GM08714 (cell line): ENCODE results near the gene DLGAP1.

Experiments used
- H3K4me3 ChIP-seq: fragments of 200-500 bp; sonication (Bioruptor generic); 2 replicates; pipeline ENCODE4 v1.5.1; 2014; ENCODE audit warnings: mild to moderate bottlenecking, low read length, inconsistent platforms
- ZNF274 ChIP-seq: IDR thresholded peaks from 2 replicates; pipeline ENCODE4 v1.6.1; 2012; ENCODE audit warnings: mild to moderate bottlenecking, low read depth, low read length

Gene DLGAP1

GRCh38 chr18:3851159-3851558, 603.9 kb downstream of the DLGAP1 start:
- TF ChIP-seq ZNF274: no peak
- H3K4me3 ChIP-seq: no peak overlapping the region

GRCh38 chr18:3848316-3848715, 606.8 kb downstream of the DLGAP1 start:
- H3K4me3 ChIP-seq: no peak overlapping the region
- no peak for TF ChIP-seq ZNF274

DNA sequence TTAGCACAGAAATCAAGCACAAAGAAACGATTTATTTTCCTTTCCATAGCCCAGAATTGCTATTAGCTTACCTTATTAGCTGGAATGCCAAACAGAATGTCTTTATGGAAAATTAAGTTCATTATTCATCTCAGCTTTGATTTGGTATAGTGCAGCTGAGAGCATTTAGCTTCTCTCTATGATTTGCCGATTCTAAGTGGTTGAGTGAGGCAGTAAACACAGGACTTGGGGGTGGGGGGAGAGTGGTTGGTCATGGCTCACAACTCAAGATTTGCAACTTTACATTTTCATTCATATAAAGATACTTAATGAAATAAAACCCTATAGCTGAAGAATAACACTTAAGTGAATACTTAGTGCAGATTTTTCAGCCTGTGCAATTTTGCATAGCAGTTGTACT, 609.9 kb downstream of the DLGAP1 start:
- no peak overlapping the region for H3K4me3 ChIP-seq
- no peak for TF ChIP-seq ZNF274

DNA sequence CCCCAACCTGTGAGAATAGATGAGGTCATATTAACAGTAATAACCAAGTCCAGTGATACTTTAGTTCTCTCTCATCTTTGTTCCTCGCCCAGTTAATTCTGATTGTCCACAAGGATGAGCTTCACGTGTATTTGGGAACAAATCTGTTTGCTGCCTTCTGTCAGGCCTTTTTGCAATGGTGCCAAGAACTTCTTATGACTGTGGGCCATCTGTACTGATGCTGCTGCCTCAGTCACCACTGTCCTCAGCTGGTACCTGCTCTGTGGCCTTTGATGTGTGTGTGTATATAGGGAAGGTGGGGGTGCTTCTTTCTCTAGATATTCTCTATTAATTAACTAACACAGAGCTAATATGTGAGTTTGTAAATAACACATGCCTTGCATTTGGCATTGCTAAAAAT, 612.3 kb downstream of the DLGAP1 start:
- H3K4me3 ChIP-seq: no peak overlapping the region
- no peak for TF ChIP-seq ZNF274

GRCh38 chr18:3840766-3841165, 614.3 kb downstream of the DLGAP1 start:
- no peak overlapping the region for H3K4me3 ChIP-seq
- TF ChIP-seq ZNF274: no peak

GRCh38 chr18:3839581-3839981, 615.5 kb downstream of the DLGAP1 start:
- no peak overlapping the region for H3K4me3 ChIP-seq
- no peak for TF ChIP-seq ZNF274

DNA sequence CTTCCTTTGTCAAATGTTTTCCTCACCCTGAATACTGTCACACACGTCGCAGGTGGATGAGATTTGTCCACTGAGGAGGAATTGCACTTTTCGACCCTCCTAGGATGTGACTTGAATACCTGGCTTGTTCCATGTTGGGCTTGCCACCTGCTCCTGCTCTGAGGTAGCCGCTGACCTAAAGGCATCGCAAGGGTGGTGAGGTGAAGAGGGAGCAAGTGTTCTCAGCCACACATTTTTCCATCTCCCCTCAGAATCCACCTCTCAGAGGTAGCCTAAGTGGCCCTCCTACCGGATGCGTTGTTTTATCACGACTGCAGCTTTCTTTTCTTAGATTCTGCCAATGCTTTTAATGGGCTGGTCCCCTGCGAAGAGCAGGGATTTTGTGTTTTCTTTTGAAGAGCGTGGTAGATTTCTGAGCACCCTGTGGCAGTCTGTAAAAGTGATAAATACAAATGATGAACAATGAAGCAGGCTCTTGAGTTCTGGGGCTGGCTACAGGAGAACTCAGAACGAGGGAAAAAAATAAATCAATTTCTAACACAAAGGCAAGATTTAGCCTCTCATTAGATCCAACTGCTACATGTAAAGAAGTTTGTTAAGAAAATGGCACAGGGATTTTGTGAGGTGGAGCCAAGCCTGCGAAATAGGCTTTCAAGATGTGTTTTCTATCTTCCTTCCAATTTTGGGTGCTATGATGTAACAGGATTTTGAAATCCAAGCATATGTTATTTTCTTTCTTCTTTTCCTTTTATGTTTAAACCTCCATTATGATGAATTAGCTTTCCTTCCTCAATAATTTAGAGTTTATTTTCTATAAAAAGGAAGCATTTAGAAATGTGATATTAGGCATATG, 618.4 kb downstream of the DLGAP1 start:
- TF ChIP-seq ZNF274: no peak
- no peak overlapping the region for H3K4me3 ChIP-seq

DNA sequence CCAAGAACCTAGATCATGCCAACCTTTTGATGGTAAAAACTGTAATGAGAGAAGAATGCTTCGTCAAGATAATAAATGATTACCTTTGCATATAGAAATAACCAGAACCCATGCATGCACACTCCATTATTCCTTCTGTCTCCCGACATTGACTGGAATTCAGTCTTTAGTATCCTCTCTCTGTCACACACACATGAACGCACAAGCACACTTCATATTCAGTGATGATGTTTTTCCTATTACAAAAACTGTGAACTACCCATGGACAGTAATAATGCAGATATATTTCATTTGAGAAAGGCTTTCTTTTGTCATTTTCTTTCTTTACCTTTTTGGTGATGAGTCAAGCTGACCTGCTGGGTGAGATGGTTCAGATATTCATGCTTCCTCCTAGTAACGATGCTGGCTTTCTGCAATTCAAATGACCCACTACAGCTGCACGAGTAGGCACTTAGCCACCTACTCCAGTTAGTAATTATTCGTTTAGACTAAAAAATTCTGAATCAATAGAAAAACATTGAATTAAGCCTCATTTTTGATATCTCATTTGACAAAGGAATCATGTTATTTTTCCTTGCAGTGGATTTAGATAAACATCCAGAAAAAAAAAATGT, 623.0 kb downstream of the DLGAP1 start:
- TF ChIP-seq ZNF274: no peak
- no peak overlapping the region for H3K4me3 ChIP-seq

GRCh38 chr18:3830604-3831003, 624.5 kb downstream of the DLGAP1 start:
- H3K4me3 ChIP-seq: no peak overlapping the region
- no peak for TF ChIP-seq ZNF274

DNA sequence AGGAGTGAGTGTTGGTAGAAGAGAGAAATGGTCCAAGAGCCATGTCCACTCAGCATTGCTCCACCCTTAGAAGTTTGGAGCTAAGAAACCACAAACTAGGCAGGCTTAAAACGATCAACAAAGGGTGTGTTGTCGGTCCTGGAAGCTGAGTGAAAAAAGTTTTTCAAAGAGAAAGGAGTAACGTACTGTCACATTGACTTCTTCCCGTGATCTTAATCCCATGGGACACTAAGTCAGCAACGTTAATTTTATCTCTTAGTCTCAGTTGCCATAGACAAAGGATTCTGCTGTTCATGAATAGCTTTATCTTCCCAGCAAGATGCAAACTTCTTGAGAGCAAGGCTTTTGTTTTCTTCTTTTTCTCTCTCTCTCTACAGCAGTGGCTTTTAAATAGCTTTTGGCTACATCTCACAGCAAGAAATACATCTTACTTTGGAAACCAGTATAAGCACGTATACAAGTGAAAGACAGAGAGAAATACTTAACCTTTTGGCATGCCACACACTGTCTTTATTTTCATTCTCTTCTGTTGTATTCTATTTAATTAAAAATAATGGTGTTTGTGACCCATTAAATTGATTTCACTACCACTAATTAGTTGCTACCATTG, 627.8 kb downstream of the DLGAP1 start:
- H3K4me3 ChIP-seq: no peak overlapping the region
- no peak for TF ChIP-seq ZNF274

GRCh38 chr18:3826021-3826420, 629.1 kb downstream of the DLGAP1 start:
- TF ChIP-seq ZNF274: no peak
- H3K4me3 ChIP-seq: no peak overlapping the region

DNA sequence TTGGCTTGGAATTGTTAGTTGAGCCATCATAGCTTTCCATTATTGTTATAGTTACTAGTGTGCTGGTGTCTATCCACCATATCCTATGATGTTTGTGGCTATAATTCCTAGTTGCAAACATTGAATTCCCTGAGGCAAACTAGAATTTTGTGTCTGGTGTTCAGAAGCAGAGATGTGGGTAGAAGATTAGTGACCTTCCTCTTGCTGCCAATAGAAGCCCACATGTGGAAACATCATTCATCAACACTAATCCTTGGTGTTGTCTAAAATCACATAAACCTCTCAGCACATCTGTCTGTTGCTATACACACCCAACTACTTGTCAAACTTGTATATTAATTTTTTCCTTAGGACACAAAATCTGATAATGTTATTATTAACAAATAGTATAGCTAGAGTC, 631.0 kb downstream of the DLGAP1 start:
- no peak for TF ChIP-seq ZNF274
- H3K4me3 ChIP-seq: no peak overlapping the region

DNA sequence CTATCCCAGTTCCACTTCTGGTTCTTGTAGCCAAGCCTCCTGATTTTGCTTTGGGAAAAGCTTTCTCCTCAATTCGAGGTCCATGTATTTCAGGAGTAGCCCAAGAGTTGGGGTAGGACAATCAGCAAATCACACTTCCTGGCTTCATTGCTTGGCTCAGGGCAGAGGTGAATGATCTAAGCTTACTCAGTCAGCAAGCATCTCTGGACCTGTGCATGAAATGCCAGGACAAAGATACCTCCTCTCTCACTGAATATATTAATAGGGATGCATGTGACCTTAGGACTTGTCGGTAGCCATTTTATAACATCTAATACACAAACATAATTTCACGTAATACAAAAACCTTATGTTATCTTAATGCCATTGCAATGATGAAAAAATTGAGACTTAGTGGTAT, 632.0 kb downstream of the DLGAP1 start:
- TF ChIP-seq ZNF274: no peak

GRCh38 chr18:3821524-3821923, 633.6 kb downstream of the DLGAP1 start:
- no peak for TF ChIP-seq ZNF274
- H3K4me3 ChIP-seq: no peak overlapping the region

More for the DNA sequence above, 632.0 kb downstream of the DLGAP1 start:
- H3K4me3 ChIP-seq: no peak overlapping the region

DNA sequence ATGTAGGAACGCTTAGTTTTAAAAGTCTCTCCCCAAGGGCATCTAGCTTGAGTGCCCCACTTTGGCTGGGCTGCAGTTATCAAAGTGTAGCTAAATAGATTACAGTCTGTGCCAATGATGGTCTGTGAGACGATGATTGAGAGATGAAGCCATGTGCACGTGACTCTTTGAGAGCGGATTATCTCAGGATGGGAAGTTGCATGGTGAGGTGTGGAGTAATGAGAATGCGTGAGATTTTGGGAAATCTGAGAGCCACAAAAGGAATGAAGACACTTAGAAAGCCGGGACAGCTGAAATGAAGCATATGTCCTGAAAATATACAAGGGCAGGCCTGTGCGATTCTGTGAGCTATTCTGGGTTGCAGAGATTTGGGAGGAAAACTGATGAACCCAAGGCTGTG, 635.1 kb downstream of the DLGAP1 start:
- no peak for TF ChIP-seq ZNF274
- H3K4me3 ChIP-seq: no peak overlapping the region
